Brain microvascular endothelial cell (primary cell): Measurements from ENCODE around the gene RPL7A.
A peak's percentile ranks its signal among the peaks of the same experiment; 100 is the strongest.

Experiments used
- DNase-seq: peaks from one replicate; pipeline ENCODE4 v3.0.0-alpha.2; 2020
- H3K27ac ChIP-seq: fragments of 250-450 bp; sonication (Bioruptor Pico); 2 replicates; pipeline ENCODE4 v1.5.1; 2020; ENCODE audit warnings: mild to moderate bottlenecking, moderate library complexity
- H3K27me3 ChIP-seq: fragments of 250-450 bp; sonication (Bioruptor Pico); replicated peaks from 2 replicates; pipeline ENCODE4 v1.5.1; 2020; ENCODE audit warnings: mild to moderate bottlenecking
- H3K36me3 ChIP-seq: fragments of 250-450 bp; sonication (Bioruptor Pico); replicated peaks from 2 replicates; pipeline ENCODE4 v1.5.1; 2020; ENCODE audit warnings: mild to moderate bottlenecking
- H3K4me3 ChIP-seq: 2 replicates; pipeline ENCODE4 v1.5.1; 2011; ENCODE audit warnings: low read depth, mild to moderate bottlenecking, control low read depth, low read length, moderate library complexity
- CTCF ChIP-seq: IDR thresholded peaks from 2 replicates; pipeline ENCODE4 v1.5.1; 2011; ENCODE audit warnings: low read depth, mild to moderate bottlenecking, moderate library complexity, low read length, control low read depth, inconsistent platforms; ENCODE audit errors: missing control alignments
- in situ Hi-C: cut with HindIII; loops from 2 replicates; pipeline ENCODE4 v1.10.0; 2017; ENCODE audit warnings: low sequenced_read_pairs, low pct_ligation_motif_present

Gene RPL7A

DNA sequence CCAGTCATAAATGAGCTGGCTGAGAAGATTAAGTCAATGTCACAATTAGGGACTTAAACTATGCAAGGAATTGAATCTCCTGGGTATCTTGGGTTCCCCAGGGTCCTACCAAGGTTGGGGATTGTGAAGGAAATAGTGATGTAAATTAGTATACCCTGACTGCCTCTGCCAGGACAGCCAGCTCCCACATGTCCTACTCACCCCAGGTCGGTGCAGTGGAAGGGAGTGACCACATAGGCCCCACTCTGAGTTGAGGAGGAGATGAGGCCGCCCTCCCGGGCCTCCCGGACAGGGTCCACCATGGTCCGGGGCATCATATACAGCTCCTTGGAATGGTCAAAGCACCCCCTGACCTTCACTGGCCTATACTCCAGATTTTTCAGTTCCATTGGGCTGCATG lies 5.5 kb downstream of the RPL7A start:
- no peak for TF ChIP-seq CTCF
- no peak overlapping the region for H3K27ac ChIP-seq

GRCh38 chr9:133354766-133355165 lies 6.7 kb downstream of the RPL7A start:
- DNase-seq: no peak
- H3K4me3 ChIP-seq: no peak overlapping the region
- peaks cover 39% of the 10 kb centered on the region for H3K36me3 ChIP-seq
- in situ Hi-C loops: no loop called here
- H3K27ac ChIP-seq: no peak overlapping the region
- H3K27me3 ChIP-seq: no peaks in the 10 kb centered on the region
- TF ChIP-seq CTCF: no peak

More for the DNA sequence above, 5.5 kb downstream of the RPL7A start:
- no peak overlapping the region for H3K4me3 ChIP-seq
- DNase-seq: no peak
- no peaks in the 10 kb centered on the region for H3K27me3 ChIP-seq
- in situ Hi-C loops: no loop called here
- H3K36me3 ChIP-seq: peaks cover 51% of the 10 kb centered on the region

- in situ Hi-C loops: no loop called here
- peak overlapping the region; percentile 70 for H3K4me3 ChIP-seq
- TF ChIP-seq CTCF: no peak
- no peaks in the 10 kb centered on the region for H3K27me3 ChIP-seq
- no peak for DNase-seq
- peaks cover 38% of the 10 kb centered on the region for H3K36me3 ChIP-seq
- H3K27ac ChIP-seq: peak overlapping the region; percentile 38
These were observed 7.9 kb downstream of the RPL7A start for GRCh38 chr9:133355881-133356357.

DNA sequence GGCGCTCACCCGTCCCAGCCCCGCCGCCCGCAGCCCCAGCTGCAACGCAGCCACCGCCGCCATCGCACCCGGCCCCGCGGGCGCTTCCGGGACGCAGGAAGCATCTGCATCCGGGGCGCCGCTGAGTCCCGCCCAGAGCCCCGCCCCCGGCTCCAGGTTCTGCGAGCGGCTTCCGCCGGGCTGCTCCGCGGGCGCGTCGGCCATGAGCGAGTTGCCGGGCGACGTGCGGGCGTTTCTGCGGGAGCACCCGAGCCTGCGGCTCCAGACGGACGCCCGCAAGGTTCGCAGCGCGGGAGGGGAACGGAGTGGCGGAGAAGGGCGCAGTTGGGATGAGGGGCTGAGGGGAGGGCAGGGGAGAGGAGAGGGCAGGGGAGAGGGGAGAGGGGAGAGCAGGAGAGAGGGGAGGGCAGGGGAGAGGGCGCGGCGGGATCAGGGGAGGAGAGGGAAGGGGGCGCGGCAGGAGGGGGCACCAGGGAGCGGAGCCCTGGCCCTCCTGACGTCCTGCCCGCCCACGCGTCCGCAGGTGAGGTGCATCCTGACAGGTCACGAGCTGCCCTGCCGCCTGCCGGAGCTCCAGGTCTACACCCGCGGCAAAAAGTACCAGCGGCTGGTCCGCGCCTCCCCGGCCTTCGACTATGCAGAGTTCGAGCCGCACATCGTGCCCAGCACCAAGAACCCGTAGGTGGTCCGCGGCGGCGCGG lies 8.5 kb downstream of the RPL7A start, which contains the start of the genes SURF1 and SURF2:
Gene SURF1, minus strand, starts transcription at position 97 of the 701 bp plus-strand sequence. Its CDS starts 34 bp downstream, at position 63.
Gene SURF2, plus strand, starts transcription at position 160 of the 701 bp plus-strand sequence. Its CDS starts 43 bp downstream, at position 203.
- H3K36me3 ChIP-seq: peaks cover 35% of the 10 kb centered on the region
- peak; percentile 72 for DNase-seq

DNA sequence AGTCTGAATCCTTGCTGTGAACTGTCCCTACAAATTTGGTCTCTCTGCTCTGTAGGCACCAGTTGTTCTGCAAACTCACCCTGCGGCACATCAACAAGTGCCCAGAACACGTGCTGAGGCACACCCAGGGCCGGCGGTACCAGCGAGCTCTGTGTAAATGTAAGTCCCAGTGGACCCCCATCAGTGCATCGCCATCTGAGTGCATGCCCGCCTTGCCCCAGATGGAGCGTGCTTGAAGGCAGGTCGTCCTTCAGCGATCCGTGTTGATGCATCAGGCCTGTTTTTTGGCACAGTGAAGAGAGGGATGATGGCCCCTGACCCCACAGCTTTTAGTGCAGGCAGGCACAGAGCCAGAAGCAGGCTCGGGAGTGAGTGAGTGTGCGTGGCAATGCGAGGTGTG lies 9.6 kb downstream of the RPL7A start:
- no peak for TF ChIP-seq CTCF
- no peak for DNase-seq
- Histone ChIP-seq H3K36me3 (peaks cover 33% of the 10 kb centered on the region), H3K4me3 (peak overlapping the region; percentile 3), H3K27me3 (no peaks in the 10 kb centered on the region), H3K27ac (no peak overlapping the region)
- in situ Hi-C loops: no loop called here

More for the DNA sequence above, 8.5 kb downstream of the RPL7A start, which contains the start of the genes SURF1 and SURF2:
- Histone ChIP-seq H3K27ac (peak within 1 kb of the TSS; percentile 38), H3K4me3 (peak within 1 kb of the TSS; percentile 70), H3K27me3 (no peaks in the 10 kb centered on the region)
- TF ChIP-seq CTCF: peak; percentile 10
- in situ Hi-C loops: no loop called here
